Naive thymus-derived CD8-positive, alpha-beta T cell (primary cell): ENCODE measurements around the gene DPY19L3. TPM values are rescaled to one million over a fixed set of nuclear protein-coding genes. Genes with fewer than 3 reads are reported as not detected.
"Not testable (repeated sequence)": the region's sequence is repeated elsewhere in the genome, so short reads cannot be mapped to it uniquely, and the experiment has no call there.

Experiments used
- ATAC-seq, 2 donors: fragments of 150-1000 bp; cut with Tn5 transposase in 1 of 2; sonication (Bioruptor Pico), chemical (Tn5 transposase) in 1 of 2; 1 replicate in 1 of 2; 2 replicates in 1 of 2; pipeline ENCODE4 v1.10.0; 2021; ENCODE audit warnings: mild to moderate bottlenecking in 2 of 2, moderate library complexity in 2 of 2
- POLR2A ChIA-PET: fragments of 350-600 bp; sonication (Branson Sonifier 250); formaldehyde crosslinking; loops from one replicate; lab custom pipeline; 2021; ENCODE audit warnings: antibody characterized with exemption; lab: Charles Lee
- DNase-seq, 10 donors: peaks; one replicate each; pipeline versions ENCODE4 v3.0.0 to v3.0.0-alpha.2; 2020 to 2022
- H3K27ac Mint-ChIP-seq, 10 donors: one replicate each; pipeline ENCODE4 v1.8.0; 2020 to 2022; ENCODE audit warnings: mild to moderate bottlenecking in 10 of 10, mixed read lengths in 10 of 10, moderate library complexity in 4 of 10, inconsistent platforms in 1 of 10
- H3K27me3 Mint-ChIP-seq, 5 donors: one replicate each; pipeline ENCODE4 v1.8.0; 2021 to 2022; ENCODE audit warnings: mixed read lengths in 5 of 5
- H3K36me3 Mint-ChIP-seq, 3 donors: one replicate each; pipeline ENCODE4 v1.8.0; 2020 to 2022; ENCODE audit warnings: mixed read lengths in 3 of 3, mild to moderate bottlenecking in 2 of 3, inconsistent platforms in 1 of 3
- H3K4me1 Mint-ChIP-seq, 4 donors: one replicate each; pipeline ENCODE4 v1.8.0; 2021 to 2022; ENCODE audit warnings: mixed read lengths in 4 of 4
- H3K4me3 Mint-ChIP-seq, 10 donors: one replicate each; pipeline ENCODE4 v1.8.0; 2020 to 2022; ENCODE audit warnings: mild to moderate bottlenecking in 10 of 10, mixed read lengths in 10 of 10, moderate library complexity in 6 of 10, inconsistent platforms in 1 of 10
- H3K9me3 Mint-ChIP-seq, 9 donors: one replicate each; pipeline ENCODE4 v1.8.0; 2020 to 2022; ENCODE audit warnings: mixed read lengths in 9 of 9, mild to moderate bottlenecking in 3 of 9, inconsistent platforms in 1 of 9, moderate library complexity in 1 of 9
- polyA plus RNA-seq, 3 donors: library from polyadenylated mRNA; unstranded; fragments of 300-500 nt; fragmentation: Illumina TruSeq; gene quantifications; one replicate each; pipeline ENCODE4 v1.2.3, GENCODE V29; 2021
- total RNA-seq, 8 experiments: library from RNA in 2 of 8; stranded (reverse) in 2 of 8; gene quantifications; one replicate each; pipeline ENCODE4 v1.2.3 and lab custom pipeline; 2021 to 2026

Gene DPY19L3
- total and polyA plus RNA-seq, 5 experiments from 2014 or later: 2.5 to 24.3 (median 4.3) TPM

- ATAC-seq (peak in 1 of 2 donors; percentile 33), DNase-seq (peak in 1 of 10 donors; percentile 10)
- H3K27me3 Mint-ChIP-seq: no peaks in the 10 kb centered on the region
- H3K36me3 Mint-ChIP-seq: peaks cover 0 to 7% (median 6%) of the 10 kb centered on the region in 3 donors
- peak overlapping the region in 9 of 10 donors; percentile 4 to 71 (median 35) for H3K4me3 Mint-ChIP-seq
- H3K4me1 Mint-ChIP-seq: peaks cover 12 to 17% (median 15%) of the 10 kb centered on the region in 4 donors
- peak overlapping the region; percentile 52 to 87 (median 79) for H3K27ac Mint-ChIP-seq
- H3K9me3 Mint-ChIP-seq: peaks cover 0 to 10% (median 0%) of the 10 kb centered on the region in 9 donors
- POLR2A ChIA-PET: interaction anchor here (1.2 kb wide), 1 partner anchor 16 kb away, joined by 12 read pairs; the partner anchor contains the start of gene DPY19L3
These were observed 16.2 kb downstream of the DPY19L3 start for GRCh38 chr19:32421589-32422361.

- ATAC-seq: no peak
- DNase-seq: no peak
- peak overlapping the region; percentile 52 to 87 (median 79) for H3K27ac Mint-ChIP-seq
- peaks cover 0 to 10% (median 0%) of the 10 kb centered on the region in 9 donors for H3K9me3 Mint-ChIP-seq
- H3K27me3 Mint-ChIP-seq: no peaks in the 10 kb centered on the region
- H3K36me3 Mint-ChIP-seq: peaks cover 0 to 6% (median 6%) of the 10 kb centered on the region in 3 donors
- H3K4me1 Mint-ChIP-seq: peaks cover 12 to 17% (median 15%) of the 10 kb centered on the region in 4 donors
- POLR2A ChIA-PET: interaction anchor here (1.2 kb wide), 1 partner anchor 17 kb away, joined by 12 read pairs; the partner anchor contains the start of gene DPY19L3
- H3K4me3 Mint-ChIP-seq: peak overlapping the region in 9 of 10 donors; percentile 4 to 71 (median 20)
These were observed 16.9 kb downstream of the DPY19L3 start for GRCh38 chr19:32422435-32422834.

- H3K27ac Mint-ChIP-seq, DNase-seq, H3K27me3 Mint-ChIP-seq, ATAC-seq, H3K4me3 Mint-ChIP-seq: not testable (repeated sequence)
- POLR2A ChIA-PET: interaction anchor here (0.7 kb wide), 2 partner anchors 16 to 86 kb away, joined by 3 read pairs; no protein-coding TSS in a partner anchor
- Mint-ChIP-seq H3K36me3 (peaks cover 0 to 15% (median 9%) of the 10 kb centered on the region in 3 donors), H3K4me1 (peaks cover 12 to 17% (median 15%) of the 10 kb centered on the region in 4 donors), H3K9me3 (peaks cover 0 to 10% (median 0%) of the 10 kb centered on the region in 9 donors)
These were observed 18.4 kb downstream of the DPY19L3 start for GRCh38 chr19:32423944-32424343.

GRCh38 chr19:32427536-32427935, 22.0 kb downstream of the DPY19L3 start:
- peaks cover 0 to 3% (median 0%) of the 10 kb centered on the region in 9 donors for H3K9me3 Mint-ChIP-seq
- no peak overlapping the region for H3K4me3 Mint-ChIP-seq
- H3K36me3 Mint-ChIP-seq: peaks cover 0 to 20% (median 9%) of the 10 kb centered on the region in 3 donors
- peaks cover 3 to 4% (median 3%) of the 10 kb centered on the region in 4 donors for H3K4me1 Mint-ChIP-seq
- POLR2A ChIA-PET: no interaction called here
- ATAC-seq: no peak
- no peak for DNase-seq
- no peaks in the 10 kb centered on the region for H3K27me3 Mint-ChIP-seq
- no peak overlapping the region for H3K27ac Mint-ChIP-seq

- H3K4me3 Mint-ChIP-seq: no peak overlapping the region
- no peak overlapping the region for H3K27ac Mint-ChIP-seq
- peaks cover 0 to 2% (median 0%) of the 10 kb centered on the region in 4 donors for H3K4me1 Mint-ChIP-seq
- ATAC-seq (no peak), DNase-seq (no peak)
- H3K36me3 Mint-ChIP-seq: peaks cover 0 to 52% (median 27%) of the 10 kb centered on the region in 3 donors
- POLR2A ChIA-PET: no interaction called here
- H3K27me3 Mint-ChIP-seq: no peaks in the 10 kb centered on the region
- H3K9me3 Mint-ChIP-seq: no peaks in the 10 kb centered on the region
These were observed 31.1 kb downstream of the DPY19L3 start for GRCh38 chr19:32436692-32437091.

GRCh38 chr19:32437096-32437495, 31.5 kb downstream of the DPY19L3 start:
- Mint-ChIP-seq H3K9me3 (no peaks in the 10 kb centered on the region), H3K36me3 (peaks cover 0 to 52% (median 27%) of the 10 kb centered on the region in 3 donors), H3K4me3 (no peak overlapping the region), H3K27me3 (no peaks in the 10 kb centered on the region), H3K27ac (no peak overlapping the region), H3K4me1 (peaks cover 0 to 2% (median 0%) of the 10 kb centered on the region in 4 donors)
- POLR2A ChIA-PET: no interaction called here
- DNase-seq (no peak), ATAC-seq (no peak)

- ATAC-seq: no peak
- Mint-ChIP-seq H3K36me3 (peaks cover 0 to 47% (median 23%) of the 10 kb centered on the region in 3 donors), H3K27ac (no peak overlapping the region)
These were observed 33.2 kb downstream of the DPY19L3 start for GRCh38 chr19:32438751-32439150.

GRCh38 chr19:32442650-32443049, 37.1 kb downstream of the DPY19L3 start:
- Mint-ChIP-seq H3K27me3 (no peaks in the 10 kb centered on the region), H3K9me3 (no peaks in the 10 kb centered on the region), H3K27ac (no peak overlapping the region), H3K36me3 (peaks cover 0 to 35% (median 7%) of the 10 kb centered on the region in 3 donors), H3K4me1 (peaks cover 0 to 2% (median 0%) of the 10 kb centered on the region in 4 donors), H3K4me3 (no peak overlapping the region)
- no peak for DNase-seq
- no peak for ATAC-seq
- POLR2A ChIA-PET: no interaction called here

More at GRCh38 chr19:32438751-32439150, 33.2 kb downstream of the DPY19L3 start:
- no peaks in the 10 kb centered on the region for H3K9me3 Mint-ChIP-seq
- no peak for DNase-seq
- H3K4me1 Mint-ChIP-seq: peaks cover 0 to 2% (median 0%) of the 10 kb centered on the region in 4 donors
- POLR2A ChIA-PET: no interaction called here
- H3K27me3 Mint-ChIP-seq: no peaks in the 10 kb centered on the region
- H3K4me3 Mint-ChIP-seq: no peak overlapping the region

GRCh38 chr19:32447534-32447933, 42.0 kb downstream of the DPY19L3 start:
- H3K4me1 Mint-ChIP-seq, DNase-seq, H3K4me3 Mint-ChIP-seq, H3K27ac Mint-ChIP-seq, H3K27me3 Mint-ChIP-seq, POLR2A ChIA-PET, H3K9me3 Mint-ChIP-seq, ATAC-seq: not testable (repeated sequence)
- peaks cover 0 to 10% (median 5%) of the 10 kb centered on the region in 3 donors for H3K36me3 Mint-ChIP-seq

- peaks cover 0 to 2% (median 0%) of the 10 kb centered on the region in 4 donors for H3K4me1 Mint-ChIP-seq
- DNase-seq (no peak), ATAC-seq (no peak)
- no peak overlapping the region for H3K4me3 Mint-ChIP-seq
- H3K27me3 Mint-ChIP-seq: no peaks in the 10 kb centered on the region
- peaks cover 0 to 8% (median 7%) of the 10 kb centered on the region in 3 donors for H3K36me3 Mint-ChIP-seq
- no peaks in the 10 kb centered on the region for H3K9me3 Mint-ChIP-seq
- H3K27ac Mint-ChIP-seq: no peak overlapping the region
- POLR2A ChIA-PET: no interaction called here
These were observed 42.5 kb downstream of the DPY19L3 start for GRCh38 chr19:32448026-32448425.

GRCh38 chr19:32450217-32450616, 44.6 kb downstream of the DPY19L3 start:
- DNase-seq (no peak), ATAC-seq (no peak)
- H3K27ac Mint-ChIP-seq: peak overlapping the region in 1 of 10 donors; percentile 15
- H3K9me3 Mint-ChIP-seq: no peaks in the 10 kb centered on the region
- POLR2A ChIA-PET: no interaction called here
- no peaks in the 10 kb centered on the region for H3K4me1 Mint-ChIP-seq
- peaks cover 0 to 12% (median 11%) of the 10 kb centered on the region in 3 donors for H3K36me3 Mint-ChIP-seq
- H3K4me3 Mint-ChIP-seq: no peak overlapping the region
- H3K27me3 Mint-ChIP-seq: no peaks in the 10 kb centered on the region

GRCh38 chr19:32453736-32454135, 48.2 kb downstream of the DPY19L3 start:
- POLR2A ChIA-PET: no interaction called here
- no peaks in the 10 kb centered on the region for H3K27me3 Mint-ChIP-seq
- no peak for ATAC-seq

GRCh38 chr19:32456406-32456805, 50.8 kb downstream of the DPY19L3 start:
- Mint-ChIP-seq H3K4me3 (no peak overlapping the region), H3K27me3 (no peaks in the 10 kb centered on the region), H3K27ac (no peak overlapping the region), H3K9me3 (no peaks in the 10 kb centered on the region), H3K36me3 (peaks cover 4 to 36% (median 17%) of the 10 kb centered on the region in 3 donors), H3K4me1 (no peaks in the 10 kb centered on the region)
- DNase-seq (no peak), ATAC-seq (no peak)
- POLR2A ChIA-PET: no interaction called here

More at GRCh38 chr19:32453736-32454135, 48.2 kb downstream of the DPY19L3 start:
- no peak overlapping the region for H3K4me3 Mint-ChIP-seq
- no peak for DNase-seq
- H3K36me3 Mint-ChIP-seq: peaks cover 4 to 34% (median 16%) of the 10 kb centered on the region in 3 donors
- H3K27ac Mint-ChIP-seq: no peak overlapping the region
- no peaks in the 10 kb centered on the region for H3K9me3 Mint-ChIP-seq
- no peaks in the 10 kb centered on the region for H3K4me1 Mint-ChIP-seq
